Ishikawa (cell line): ENCODE data around the gene CCDC150.

Source experiments
- CEBPB ChIP-seq: IDR thresholded peaks from 2 replicates; pipeline ENCODE4 v1.6.1; 2012
- EGR1 ChIP-seq: IDR thresholded peaks from 2 replicates; pipeline ENCODE4 v1.6.1; 2012
- EP300 ChIP-seq: IDR thresholded peaks from 2 replicates; pipeline ENCODE4 v1.6.1; 2012; ENCODE audit warnings: borderline replicate concordance
- MAX ChIP-seq: IDR thresholded peaks from 2 replicates; pipeline ENCODE4 v1.6.1; 2012
- NFIC ChIP-seq: IDR thresholded peaks from 2 replicates; pipeline ENCODE4 v1.6.1; 2012
- RAD21 ChIP-seq: IDR thresholded peaks from 2 replicates; pipeline ENCODE4 v1.6.1; 2012; ENCODE audit warnings: low read depth
- REST ChIP-seq: IDR thresholded peaks from 2 replicates; pipeline ENCODE4 v1.6.1; 2012; ENCODE audit warnings: low read depth, mild to moderate bottlenecking
- TAF1 ChIP-seq: IDR thresholded peaks from 2 replicates; pipeline ENCODE4 v1.6.1; 2012; ENCODE audit warnings: low read depth, mild to moderate bottlenecking
- ZBTB7A ChIP-seq: IDR thresholded peaks from 2 replicates; pipeline ENCODE4 v1.6.1; 2012; ENCODE audit warnings: low read depth

- TF ChIP-seq EP300 (no peak), EGR1 (no peak), MAX (no peak), NFIC (no peak), ZBTB7A (no peak), CEBPB (no peak), REST (no peak), RAD21 (no peak), TAF1 (no peak)
Observed at GRCh38 chr2:196652869-196653268, 13.4 kb downstream of the CCDC150 start.
